Transverse colon (tissue), 4 donors: Measurements from ENCODE around the gene KCTD15. TPM values are rescaled to one million over a fixed set of nuclear protein-coding genes. Genes with fewer than 3 reads are reported as not detected.

Experiments
- DNase-seq: peaks from one replicate; pipeline ENCODE4 v3.0.0-alpha.2; 2019
- H3K27ac ChIP-seq, 4 donors: fragments of 200-600 bp; sonication (generic); 2 replicates each; pipeline ENCODE4 v1.5.1; 2016 to 2018; ENCODE audit warnings: inconsistent platforms in 4 of 4
- H3K27me3 ChIP-seq: fragments of 200-600 bp; sonication (generic); 2 replicates; pipeline ENCODE4 v1.5.1; 2017; ENCODE audit warnings: inconsistent platforms
- H3K36me3 ChIP-seq, 4 donors: fragments of 200-600 bp; sonication (generic); 2 replicates each; pipeline ENCODE4 v1.5.1; 2017 to 2019; ENCODE audit warnings: inconsistent platforms in 4 of 4
- H3K4me1 ChIP-seq, 4 donors: fragments of 200-600 bp; sonication (generic); 2 replicates each; pipeline ENCODE4 v1.5.1; 2017 to 2020; ENCODE audit warnings: inconsistent platforms in 4 of 4
- H3K4me3 ChIP-seq, 4 donors: fragments of 200-600 bp; sonication (generic); 1 replicate in 1 of 4; 2 replicates in 3 of 4; pipeline versions ENCODE4 v1.5.1 to v1.6.1; 2017 to 2019; ENCODE audit warnings: inconsistent platforms in 4 of 4
- H3K9me3 ChIP-seq, 2 donors: fragments of 200-600 bp; sonication (generic); 2 replicates each; pipeline ENCODE4 v1.5.1; 2017 to 2019; ENCODE audit warnings: inconsistent platforms in 2 of 2
- CTCF ChIP-seq, 5 experiments: fragments of 200-600 bp in 3 of 5; fragments of 450-650 bp in 2 of 5; sonication (generic) in 3 of 5; IDR thresholded peaks; 1 replicate in 2 of 5; 2 replicates in 3 of 5; pipeline ENCODE4 v1.5.1; 2016 to 2017; ENCODE audit warnings: antibody characterized with exemption in 5 of 5, inconsistent platforms in 3 of 5, mild to moderate bottlenecking in 2 of 5, moderate library complexity in 1 of 5
- EP300 ChIP-seq: sonication (generic); formaldehyde crosslinking; IDR thresholded peaks from one replicate; pipeline ENCODE4 v1.6.1; 2017; ENCODE audit warnings: antibody characterized with exemption, low read depth
- POLR2A ChIP-seq: fragments of 450-650 bp; IDR thresholded peaks from one replicate; pipeline ENCODE4 v1.6.1; 2016; ENCODE audit warnings: antibody characterized with exemption, mild to moderate bottlenecking, moderate library complexity
- POLR2AphosphoS5 ChIP-seq, 3 donors: sonication (generic); formaldehyde crosslinking; IDR thresholded peaks; one replicate each; pipeline ENCODE4 v1.6.1; 2016; ENCODE audit warnings: antibody characterized with exemption in 3 of 3
- WGBS, 2 donors: methylation state at CpG; one replicate each; pipeline ENCODE4 v1.1.5; 2018; ENCODE audit warnings: low coverage in 1 of 2; 5-methylcytosine and 5-hydroxymethylcytosine counted together
- in situ Hi-C, 4 donors: fragments of 200-750 bp; cut with MboI; loops; one replicate each; pipeline versions ENCODE4 v1.15.0 to v1.15.1; 2017; ENCODE audit warnings: low sequenced_read_pairs in 3 of 4, low pct_ligation_motif_present in 1 of 4, low pct_unique_long_range_greater_than_20kb in 1 of 4
- intact Hi-C: fragments of 100-400 bp; cut with DNase I; formaldehyde crosslinking; loops from one replicate; pipeline ENCODE4 v1.15.1; 2023; ENCODE audit warnings: low total_unique reads
- total RNA-seq, 4 donors: library from RNA; depleted of rRNA; stranded (reverse); fragments of >200 nt; gene quantifications; one replicate each; pipeline ENCODE4 v1.1.0, GENCODE V29; 2016

The KCTD15 gene
- total RNA-seq, 4 donors from 2014 or later: 28.5 to 158 (median 39.2) TPM

- Histone ChIP-seq H3K9me3 (no peaks in the 10 kb centered on the region), H3K27me3 (peaks cover 19% of the 10 kb centered on the region), H3K4me3 (no peak overlapping the region), H3K27ac (no peak overlapping the region), H3K4me1 (peaks cover 0 to 4% (median 2%) of the 10 kb centered on the region in 4 donors), H3K36me3 (no peaks in the 10 kb centered on the region)
- in situ Hi-C loops (loop anchor here (10.0 kb wide), 5 partner anchors 215 to 545 kb away; no protein-coding TSS in a partner anchor), intact Hi-C loops (loop anchor here (2.0 to 5.0 kb wide), 3 partner anchors 315 to 538 kb away; no protein-coding TSS in a partner anchor)
- 83 to 100% methylated on average over 2 to 7 of the region's 7 CpGs for WGBS, 2 donors
- no peak for DNase-seq
- TF ChIP-seq CTCF (IDR thresholded peaks at IDR 0.05): no peak
- no peak for TF ChIP-seq POLR2A
- TF ChIP-seq EP300: no peak
- TF ChIP-seq POLR2AphosphoS5 (IDR thresholded peaks at IDR 0.05): no peak
Measured at GRCh38 chr19:33779849-33780248, 16.8 kb upstream of the KCTD15 start.

DNA sequence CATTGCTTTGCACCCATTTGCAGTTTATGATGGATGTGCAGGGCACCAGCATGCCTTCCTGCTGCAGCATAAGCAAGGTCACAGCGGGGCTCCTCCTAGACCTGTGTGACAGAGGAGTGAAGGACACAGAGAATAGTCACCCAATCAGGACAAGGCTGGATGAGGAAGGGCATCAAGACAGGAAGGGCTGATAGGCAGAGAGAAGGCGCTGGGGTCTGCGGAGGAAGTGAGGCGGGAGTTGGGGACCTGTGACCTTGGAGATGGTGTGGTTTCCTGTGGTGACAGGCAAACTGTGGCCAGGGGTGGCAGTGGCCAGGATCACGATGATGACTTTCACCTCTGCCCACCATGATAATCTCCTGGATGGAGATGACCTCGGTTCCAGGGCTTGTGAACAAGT lies 16.4 kb upstream of the KCTD15 start:
- no peaks in the 10 kb centered on the region for H3K9me3 ChIP-seq
- H3K27ac ChIP-seq: no peak overlapping the region
- H3K4me1 ChIP-seq: peaks cover 0 to 4% (median 2%) of the 10 kb centered on the region in 4 donors
- intact Hi-C loops: no loop called here
- peaks cover 19% of the 10 kb centered on the region for H3K27me3 ChIP-seq
- 46% methylated on average over 6 of the region's 6 CpGs; no CpG with 5 or more reads in 1 of the 2 donors for WGBS, 2 donors
- TF ChIP-seq POLR2A (no peak), POLR2AphosphoS5 (IDR thresholded peaks at IDR 0.05) (no peak), EP300 (no peak), CTCF (IDR thresholded peaks at IDR 0.05) (no peak)
- H3K36me3 ChIP-seq: no peaks in the 10 kb centered on the region
- DNase-seq: no peak
- in situ Hi-C loops: loop anchor here (10.0 kb wide), 1 partner anchor 315 kb away; no protein-coding TSS in a partner anchor
- no peak overlapping the region for H3K4me3 ChIP-seq

DNA sequence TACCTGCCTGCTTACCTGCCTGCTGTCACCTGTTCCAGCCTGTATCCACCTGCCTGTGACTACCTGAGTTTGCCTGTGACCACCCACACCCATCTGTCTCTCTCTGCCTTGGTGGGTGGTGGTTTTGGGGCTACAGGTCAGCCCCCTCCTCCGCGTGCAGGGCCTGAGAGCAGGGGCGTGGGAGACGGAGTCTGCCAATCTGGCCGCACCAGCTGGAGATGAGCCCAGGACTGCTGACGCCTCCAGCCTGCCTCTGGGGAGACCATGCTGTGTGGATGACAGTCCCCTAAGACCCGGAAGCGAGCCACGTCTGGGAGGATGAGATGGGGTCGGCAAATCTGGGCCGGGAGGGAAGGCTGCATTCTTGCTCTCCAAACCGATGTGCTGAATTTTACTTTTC lies 15.9 kb upstream of the KCTD15 start:
- intact Hi-C loops: no loop called here
- in situ Hi-C loops: loop anchor here (10.0 kb wide), 1 partner anchor 314 kb away; no protein-coding TSS in a partner anchor
- Histone ChIP-seq H3K9me3 (no peaks in the 10 kb centered on the region), H3K27ac (no peak overlapping the region), H3K27me3 (peaks cover 19% of the 10 kb centered on the region), H3K36me3 (no peaks in the 10 kb centered on the region), H3K4me1 (peaks cover 0 to 4% (median 2%) of the 10 kb centered on the region in 4 donors), H3K4me3 (no peak overlapping the region)
- DNase-seq: no peak
- WGBS, 2 donors: 59 to 74% methylated on average over 6 to 12 of the region's 12 CpGs
- TF ChIP-seq CTCF (IDR thresholded peaks at IDR 0.05) (no peak), POLR2AphosphoS5 (IDR thresholded peaks at IDR 0.05) (no peak), EP300 (no peak), POLR2A (no peak)

DNA sequence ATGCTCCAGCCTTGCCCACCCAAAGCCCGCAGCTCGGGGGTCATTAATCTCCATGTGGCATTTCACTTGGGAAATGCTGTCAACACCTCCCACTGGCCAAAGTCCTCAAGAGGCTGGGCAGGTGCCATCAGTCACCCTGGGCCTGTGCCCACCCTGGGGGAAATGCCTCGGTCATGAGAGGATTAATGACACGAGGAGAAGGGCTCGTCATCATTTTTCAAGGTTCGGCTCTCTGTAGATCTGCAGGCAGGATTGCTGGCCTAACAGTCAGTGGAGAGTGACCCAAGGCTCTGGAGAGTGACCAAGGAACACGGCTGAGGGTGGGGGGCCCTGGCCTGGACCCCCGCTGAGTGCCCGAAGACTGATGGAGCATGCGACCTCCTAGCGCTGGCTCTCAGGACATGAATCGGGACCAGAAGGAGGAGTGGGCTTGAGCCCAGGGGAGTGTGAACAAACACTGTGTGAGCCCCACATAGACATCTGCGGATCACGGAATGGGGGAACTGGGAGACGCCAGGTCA lies 15.2 kb upstream of the KCTD15 start:
- Histone ChIP-seq H3K4me1 (peaks cover 0 to 4% (median 2%) of the 10 kb centered on the region in 4 donors), H3K27ac (no peak overlapping the region), H3K9me3 (no peaks in the 10 kb centered on the region), H3K4me3 (no peak overlapping the region), H3K36me3 (no peaks in the 10 kb centered on the region), H3K27me3 (peaks cover 19% of the 10 kb centered on the region)
- intact Hi-C loops (no loop called here), in situ Hi-C loops (loop anchor here (10.0 kb wide), 1 partner anchor 313 kb away; no protein-coding TSS in a partner anchor)
- no peak for DNase-seq
- WGBS, 2 donors: 82% methylated on average over 15 of the region's 15 CpGs; no CpG with 5 or more reads in 1 of the 2 donors
- TF ChIP-seq POLR2AphosphoS5 (IDR thresholded peaks at IDR 0.05) (no peak), POLR2A (no peak), CTCF (IDR thresholded peaks at IDR 0.05) (no peak), EP300 (no peak)
